ENCODE results near the gene PAK4.

DNA sequence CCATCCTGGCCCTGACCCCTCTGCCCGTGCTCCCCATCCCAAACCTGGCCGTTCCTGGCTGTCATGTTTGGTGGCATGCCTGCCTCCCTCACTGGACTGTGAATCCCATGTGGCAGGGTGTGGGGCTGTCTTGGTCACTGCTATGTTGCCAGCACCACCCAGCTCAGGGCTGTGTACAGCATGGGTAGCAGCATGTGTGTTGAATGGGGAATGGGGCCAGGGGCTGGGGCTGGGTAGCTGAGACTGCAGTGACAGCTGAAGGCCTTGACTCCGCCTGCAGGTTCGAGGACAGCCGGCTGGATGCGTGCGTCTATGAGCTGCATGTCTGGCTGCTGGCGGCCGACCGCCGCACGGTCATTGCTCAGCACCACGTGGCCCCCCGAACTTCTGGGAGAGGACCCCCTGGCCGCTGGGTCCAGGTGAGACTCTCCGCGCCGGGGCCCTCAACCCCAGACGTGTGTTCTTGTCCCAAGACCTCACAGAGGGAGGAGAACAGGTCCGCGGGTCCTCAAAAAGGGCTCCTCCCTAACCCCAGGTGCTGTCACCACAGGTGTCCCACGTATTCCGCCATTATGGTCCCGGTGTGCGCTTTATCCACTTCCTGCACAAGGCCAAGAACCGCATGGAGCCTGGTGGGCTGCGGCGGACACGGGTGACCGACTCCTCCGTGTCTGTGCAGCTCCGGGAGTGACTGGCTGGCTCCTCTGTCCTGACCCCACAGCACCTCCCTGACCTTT, 74.6 kb downstream of the PAK4 start:
- no peak for TF ChIP-seq TAF1 (IDR thresholded peaks at IDR 0.05; ENCODE audit: borderline replicate concordance, insufficient read depth, low read length)
- TF ChIP-seq FOXP2 (optimal IDR thresholded peaks at IDR 0.05; ENCODE audit: borderline replicate concordance, extremely low read depth, extremely low read length, insufficient read depth) = no peak
- TF ChIP-seq, protein P1, sequence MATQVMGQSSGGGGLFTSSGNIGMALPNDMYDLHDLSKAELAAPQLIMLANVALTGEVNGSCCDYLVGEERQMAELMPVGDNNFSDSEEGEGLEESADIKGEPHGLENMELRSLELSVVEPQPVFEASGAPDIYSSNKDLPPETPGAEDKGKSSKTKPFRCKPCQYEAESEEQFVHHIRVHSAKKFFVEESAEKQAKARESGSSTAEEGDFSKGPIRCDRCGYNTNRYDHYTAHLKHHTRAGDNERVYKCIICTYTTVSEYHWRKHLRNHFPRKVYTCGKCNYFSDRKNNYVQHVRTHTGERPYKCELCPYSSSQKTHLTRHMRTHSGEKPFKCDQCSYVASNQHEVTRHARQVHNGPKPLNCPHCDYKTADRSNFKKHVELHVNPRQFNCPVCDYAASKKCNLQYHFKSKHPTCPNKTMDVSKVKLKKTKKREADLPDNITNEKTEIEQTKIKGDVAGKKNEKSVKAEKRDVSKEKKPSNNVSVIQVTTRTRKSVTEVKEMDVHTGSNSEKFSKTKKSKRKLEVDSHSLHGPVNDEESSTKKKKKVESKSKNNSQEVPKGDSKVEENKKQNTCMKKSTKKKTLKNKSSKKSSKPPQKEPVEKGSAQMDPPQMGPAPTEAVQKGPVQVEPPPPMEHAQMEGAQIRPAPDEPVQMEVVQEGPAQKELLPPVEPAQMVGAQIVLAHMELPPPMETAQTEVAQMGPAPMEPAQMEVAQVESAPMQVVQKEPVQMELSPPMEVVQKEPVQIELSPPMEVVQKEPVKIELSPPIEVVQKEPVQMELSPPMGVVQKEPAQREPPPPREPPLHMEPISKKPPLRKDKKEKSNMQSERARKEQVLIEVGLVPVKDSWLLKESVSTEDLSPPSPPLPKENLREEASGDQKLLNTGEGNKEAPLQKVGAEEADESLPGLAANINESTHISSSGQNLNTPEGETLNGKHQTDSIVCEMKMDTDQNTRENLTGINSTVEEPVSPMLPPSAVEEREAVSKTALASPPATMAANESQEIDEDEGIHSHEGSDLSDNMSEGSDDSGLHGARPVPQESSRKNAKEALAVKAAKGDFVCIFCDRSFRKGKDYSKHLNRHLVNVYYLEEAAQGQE (IDR thresholded peaks at IDR 0.05; ENCODE audit: insufficient read depth in 1 of 2, low read depth in 2 of 2, low read length in 2 of 2) = no peak
